Ishikawa (cell line): Measurements from ENCODE around the gene HCAR1.
"Not testable (repeated sequence)": the region's sequence is repeated elsewhere in the genome, so short reads cannot be mapped to it uniquely, and the experiment has no call there.

Experiments
- CEBPB ChIP-seq: IDR thresholded peaks from 2 replicates; pipeline ENCODE4 v1.6.1; 2012
- CREB1 ChIP-seq: IDR thresholded peaks from 2 replicates; pipeline ENCODE4 v1.6.1; 2012; ENCODE audit warnings: low read depth
- EGR1 ChIP-seq: IDR thresholded peaks from 2 replicates; pipeline ENCODE4 v1.6.1; 2012
- EP300 ChIP-seq: IDR thresholded peaks from 2 replicates; pipeline ENCODE4 v1.6.1; 2012; ENCODE audit warnings: borderline replicate concordance
- FOXM1 ChIP-seq: IDR thresholded peaks from 2 replicates; pipeline ENCODE4 v1.6.1; 2012; ENCODE audit warnings: low read depth, borderline replicate concordance
- MAX ChIP-seq: IDR thresholded peaks from 2 replicates; pipeline ENCODE4 v1.6.1; 2012
- NFIC ChIP-seq: IDR thresholded peaks from 2 replicates; pipeline ENCODE4 v1.6.1; 2012
- RAD21 ChIP-seq: IDR thresholded peaks from 2 replicates; pipeline ENCODE4 v1.6.1; 2012; ENCODE audit warnings: low read depth
- REST ChIP-seq: IDR thresholded peaks from 2 replicates; pipeline ENCODE4 v1.6.1; 2012; ENCODE audit warnings: low read depth, mild to moderate bottlenecking
- TAF1 ChIP-seq: IDR thresholded peaks from 2 replicates; pipeline ENCODE4 v1.6.1; 2012; ENCODE audit warnings: low read depth, mild to moderate bottlenecking
- TCF12 ChIP-seq: IDR thresholded peaks from 2 replicates; pipeline ENCODE4 v1.6.1; 2012; ENCODE audit warnings: low read depth
- TEAD4 ChIP-seq: IDR thresholded peaks from 2 replicates; pipeline ENCODE4 v1.6.1; 2012
- YY1 ChIP-seq: IDR thresholded peaks from 2 replicates; pipeline ENCODE4 v1.6.1; 2012; ENCODE audit warnings: low read depth
- ZBTB7A ChIP-seq: IDR thresholded peaks from 2 replicates; pipeline ENCODE4 v1.6.1; 2012; ENCODE audit warnings: low read depth
- TF ChIP-seq, protein P1 (sequence below): IDR thresholded peaks from 2 replicates; pipeline ENCODE4 v1.6.1; 2012

Gene HCAR1

GRCh38 chr12:122721057-122721545 lies 9.5 kb downstream of the HCAR1 start:
- TF ChIP-seq NFIC (no peak), TEAD4 (no peak), TCF12 (no peak), CEBPB (no peak)

- not testable (repeated sequence) for TF ChIP-seq FOXM1, EP300, RAD21
Observed at GRCh38 chr12:122716658-122717057, 14.0 kb downstream of the HCAR1 start, which contains the start of gene HCAR3. Gene HCAR3 (minus strand): TSS chr12:122716811. CDS start chr12:122716737, 74 bp downstream.

- TF ChIP-seq CREB1, ZBTB7A, NFIC: not testable (repeated sequence)
Observed at GRCh38 chr12:122702890-122703611, 27.6 kb downstream of the HCAR1 start, which contains the start of gene HCAR2. Gene HCAR2 (minus strand): TSS chr12:122703357. CDS start chr12:122703283, 74 bp downstream.

DNA sequence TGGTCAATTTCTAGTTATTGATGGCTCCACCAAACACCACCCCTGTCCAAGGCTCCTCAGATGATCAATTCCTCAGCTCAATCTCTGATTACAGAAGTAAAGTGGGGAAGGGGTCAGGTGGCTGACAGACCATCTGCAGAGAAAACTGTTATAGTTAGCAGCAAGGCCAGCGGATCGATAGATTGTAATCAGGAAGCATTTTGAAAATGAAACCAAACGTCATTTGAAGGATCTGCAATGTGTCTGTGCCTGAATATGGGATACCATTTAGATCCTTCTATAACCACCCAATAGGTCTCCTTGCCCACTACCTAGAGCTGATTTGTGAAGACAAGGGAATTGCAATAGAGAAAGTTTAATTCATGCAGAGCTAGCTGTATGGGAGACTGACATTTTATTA lies 39.1 kb downstream of the HCAR1 start:
- TF ChIP-seq REST (no peak), MAX (no peak), EP300 (no peak), NFIC (no peak), TCF12 (no peak), CREB1 (no peak), TAF1 (no peak), TEAD4 (no peak), EGR1 (no peak), YY1 (no peak), ZBTB7A (no peak), CEBPB (no peak), FOXM1 (no peak), RAD21 (no peak)
- TF ChIP-seq, protein P1, sequence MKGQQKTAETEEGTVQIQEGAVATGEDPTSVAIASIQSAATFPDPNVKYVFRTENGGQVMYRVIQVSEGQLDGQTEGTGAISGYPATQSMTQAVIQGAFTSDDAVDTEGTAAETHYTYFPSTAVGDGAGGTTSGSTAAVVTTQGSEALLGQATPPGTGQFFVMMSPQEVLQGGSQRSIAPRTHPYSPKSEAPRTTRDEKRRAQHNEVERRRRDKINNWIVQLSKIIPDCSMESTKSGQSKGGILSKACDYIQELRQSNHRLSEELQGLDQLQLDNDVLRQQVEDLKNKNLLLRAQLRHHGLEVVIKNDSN = no peak

DNA sequence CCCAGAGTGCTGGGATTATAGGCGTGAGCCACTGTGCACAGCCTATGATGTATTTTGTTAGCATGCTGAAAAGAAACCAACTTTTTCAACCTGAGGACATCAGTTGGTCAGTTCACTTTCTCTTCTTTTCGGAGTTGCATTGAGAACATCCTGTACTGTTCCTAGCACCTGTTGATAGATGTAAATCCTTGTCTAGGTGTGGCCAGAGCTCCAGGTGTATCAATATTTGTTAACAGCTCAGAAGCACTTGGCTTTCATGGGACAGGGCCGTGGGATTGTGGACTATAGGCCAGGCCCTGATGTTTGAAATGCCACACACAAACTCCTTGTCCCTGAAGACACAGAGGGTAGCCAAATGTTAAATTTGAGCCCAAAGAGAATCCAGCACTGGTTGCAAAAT lies 42.4 kb downstream of the HCAR1 start:
- TF ChIP-seq EGR1 = no peak
- no peak for TF ChIP-seq YY1
- no peak for TF ChIP-seq FOXM1
- no peak for TF ChIP-seq TAF1
- TF ChIP-seq EP300 = no peak
- no peak for TF ChIP-seq TCF12
- no peak for TF ChIP-seq REST
- no peak for TF ChIP-seq NFIC
- TF ChIP-seq ZBTB7A = no peak
- no peak for TF ChIP-seq CEBPB
- no peak for TF ChIP-seq RAD21
- TF ChIP-seq CREB1 = no peak
- TF ChIP-seq TEAD4 = no peak
- TF ChIP-seq, protein P1 = no peak
- TF ChIP-seq MAX = no peak

DNA sequence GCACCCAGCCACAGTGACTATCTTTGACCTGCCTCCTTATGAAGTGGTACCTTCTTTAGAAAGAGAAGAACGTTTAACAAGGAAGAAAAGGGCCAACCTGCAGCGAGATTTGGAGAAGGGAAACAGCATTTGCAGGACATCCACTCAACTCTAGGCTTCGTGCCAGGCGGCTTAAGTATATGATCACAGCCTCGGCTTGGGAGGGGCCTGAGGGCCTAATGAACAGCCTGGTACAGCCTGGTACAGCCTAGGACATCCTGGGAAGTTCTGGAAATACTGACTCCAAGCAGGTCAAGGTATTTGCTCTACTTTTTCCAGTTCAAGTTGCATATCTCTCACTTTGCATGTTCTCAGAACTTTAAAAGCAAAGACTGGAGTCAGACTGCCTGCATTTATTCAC lies 43.6 kb downstream of the HCAR1 start:
- TF ChIP-seq, protein P1 = no peak
- TF ChIP-seq FOXM1 (no peak), CEBPB (no peak), RAD21 (no peak), MAX (no peak), NFIC (no peak), TCF12 (no peak)
